SW480 (cell line): ENCODE measurements around the gene STK11.
A peak's percentile ranks its signal among the peaks of the same experiment; 100 is the strongest.

Experiments used
- DNase-seq: peaks from one replicate; pipeline ENCODE4 v3.0.0-alpha.2; 2016; ENCODE audit warnings: low spot score

STK11 gene

GRCh38 chr19:1274081-1274851 is 68.7 kb downstream of the STK11 start:
- DNase-seq = no peak

DNA sequence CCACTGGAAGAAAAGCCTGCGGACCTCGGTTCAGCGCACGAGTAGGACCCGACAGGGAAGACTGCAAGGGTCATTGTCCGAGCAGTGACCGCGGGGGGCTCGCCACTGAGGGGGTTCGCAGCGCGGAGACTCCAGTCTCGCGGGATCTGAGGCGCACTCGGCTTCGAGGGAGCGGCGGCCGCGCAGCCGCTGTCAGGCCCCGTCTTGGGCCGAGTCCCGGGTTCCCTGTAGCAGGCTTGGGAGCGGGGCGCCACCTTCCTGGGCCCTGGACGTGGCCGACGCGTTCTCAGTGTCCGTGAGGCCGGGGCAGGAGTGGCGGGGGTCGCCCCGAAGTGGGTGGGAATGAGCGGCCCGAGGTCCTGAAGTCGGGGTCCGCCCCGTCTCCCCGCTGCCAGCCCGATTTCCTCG is 69.3 kb downstream of the STK11 start:
- no peak for DNase-seq

- peak; percentile 91 for DNase-seq
Observed at GRCh38 chr19:1275260-1275975, 69.8 kb downstream of the STK11 start, which contains the start of gene FAM174C. FAM174C (plus strand) TSS chr19:1275530; CDS start chr19:1275550, 20 bp downstream.

DNA sequence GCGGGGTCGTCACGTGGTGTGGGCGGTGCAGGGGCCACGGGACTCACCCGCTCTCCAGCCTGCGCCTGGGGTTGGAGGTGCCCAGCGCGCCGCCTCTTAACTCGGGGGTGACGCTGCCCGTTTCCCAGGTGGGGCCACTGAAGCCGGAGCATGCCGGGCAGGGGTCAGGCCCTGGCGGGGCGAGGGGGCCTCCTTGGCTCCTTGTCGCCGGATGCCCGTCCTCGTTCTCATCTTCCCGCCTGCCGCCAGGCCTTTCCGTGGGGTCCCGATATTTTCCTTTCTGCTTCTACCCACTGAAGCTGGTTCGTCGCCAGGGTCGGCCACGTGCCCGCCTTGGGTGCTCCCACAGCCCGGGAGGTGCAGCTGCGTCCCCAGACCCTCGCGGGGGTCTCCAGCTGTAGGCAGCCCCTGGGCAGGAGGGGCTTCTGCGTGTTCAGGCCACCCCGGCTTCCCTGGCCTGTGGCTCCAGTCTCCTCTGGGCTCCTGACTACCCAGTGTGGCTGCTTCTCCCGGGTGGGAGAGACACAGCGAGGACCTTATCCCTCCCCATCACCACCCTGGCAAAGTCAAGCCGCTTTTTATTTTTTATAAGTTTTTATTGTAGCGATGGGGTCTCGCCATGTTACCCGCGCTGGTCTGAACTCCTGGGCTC is 70.5 kb downstream of the STK11 start:
- no peak for DNase-seq

DNA sequence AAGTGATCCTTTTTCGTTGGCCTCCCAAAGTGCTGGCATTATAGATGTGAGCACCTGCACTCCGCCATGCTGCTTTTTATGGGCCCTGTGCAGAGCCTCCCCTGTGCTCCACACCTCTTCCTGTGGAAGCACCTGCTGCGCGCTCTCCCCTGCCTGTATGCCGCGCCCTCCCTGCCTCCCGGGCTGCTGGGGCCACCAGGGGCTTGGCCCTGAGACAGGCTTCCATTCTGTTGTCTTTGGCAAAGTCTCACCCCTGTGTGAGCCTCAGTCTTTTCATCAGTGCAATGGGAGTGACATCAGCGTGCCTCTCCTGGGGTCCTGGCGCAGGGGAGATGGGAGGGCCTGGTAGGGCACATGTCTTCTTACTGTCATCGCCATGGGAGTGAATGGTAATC is 71.0 kb downstream of the STK11 start:
- peak; percentile 52 for DNase-seq

GRCh38 chr19:1277061-1277460 is 71.5 kb downstream of the STK11 start:
- no peak for DNase-seq
